ENCODE measurements around the gene ITSN1. TPM values are rescaled to one million over a fixed set of nuclear protein-coding genes. Genes with fewer than 3 reads are reported as not detected.
"Not testable (repeated sequence)": the region's sequence is repeated elsewhere in the genome, so short reads cannot be mapped to it uniquely, and the experiment has no call there.

The ITSN1 gene
- total RNA-seq, 3 donors from 2014 or later, result 2.1 to 2.5 (median 2.4) TPM

GRCh38 chr21:33770542-33770941 lies 128.2 kb downstream of the ITSN1 start:
- Mint-ChIP-seq H3K27me3 (ENCODE audit: low read depth) (no peaks in the 10 kb centered on the region), H3K4me1 (ENCODE audit: low read depth) (no peaks in the 10 kb centered on the region), H3K4me3 (no peak overlapping the region), H3K36me3 (ENCODE audit: insufficient read depth) (peaks cover 11% of the 10 kb centered on the region), H3K9me3 (no peaks in the 10 kb centered on the region)
- no peak for ATAC-seq
- DNase-seq, result no peak

GRCh38 chr21:33771976-33772375 lies 129.7 kb downstream of the ITSN1 start:
- H3K9me3 Mint-ChIP-seq, result no peaks in the 10 kb centered on the region
- peaks cover 9% of the 10 kb centered on the region for H3K36me3 Mint-ChIP-seq (ENCODE audit: insufficient read depth)
- ATAC-seq (no peak), DNase-seq (no peak)
- H3K4me3 Mint-ChIP-seq, result no peak overlapping the region
- no peaks in the 10 kb centered on the region for H3K27me3 Mint-ChIP-seq (ENCODE audit: low read depth)
- no peaks in the 10 kb centered on the region for H3K4me1 Mint-ChIP-seq (ENCODE audit: low read depth)

- Mint-ChIP-seq H3K36me3 (ENCODE audit: insufficient read depth) (peaks cover 9% of the 10 kb centered on the region), H3K27me3 (ENCODE audit: low read depth) (no peaks in the 10 kb centered on the region), H3K4me1 (ENCODE audit: low read depth) (no peaks in the 10 kb centered on the region), H3K9me3 (peaks cover 9% of the 10 kb centered on the region), H3K4me3 (no peak overlapping the region)
- DNase-seq, result no peak
- ATAC-seq, result no peak
These were observed 132.2 kb downstream of the ITSN1 start for GRCh38 chr21:33774551-33774950.

- no peak for ATAC-seq
- Mint-ChIP-seq H3K36me3 (ENCODE audit: insufficient read depth) (peaks cover 9% of the 10 kb centered on the region), H3K4me3 (no peak overlapping the region), H3K4me1 (ENCODE audit: low read depth) (no peaks in the 10 kb centered on the region), H3K9me3 (peaks cover 9% of the 10 kb centered on the region), H3K27me3 (ENCODE audit: low read depth) (no peaks in the 10 kb centered on the region)
- DNase-seq, result no peak
These were observed 133.0 kb downstream of the ITSN1 start for GRCh38 chr21:33775100-33775828.

- no peak for DNase-seq
- H3K36me3 Mint-ChIP-seq (ENCODE audit: insufficient read depth), result no peaks in the 10 kb centered on the region
- H3K4me1 Mint-ChIP-seq (ENCODE audit: low read depth), result no peaks in the 10 kb centered on the region
- H3K27me3 Mint-ChIP-seq (ENCODE audit: low read depth), result no peaks in the 10 kb centered on the region
- ATAC-seq, result no peak
- no peak overlapping the region for H3K4me3 Mint-ChIP-seq
- peaks cover 9% of the 10 kb centered on the region for H3K9me3 Mint-ChIP-seq
These were observed 138.3 kb downstream of the ITSN1 start for GRCh38 chr21:33780631-33781030.

- ATAC-seq (no peak), DNase-seq (no peak)
- Mint-ChIP-seq H3K4me3 (no peak overlapping the region), H3K4me1 (ENCODE audit: low read depth) (no peaks in the 10 kb centered on the region), H3K9me3 (peaks cover 9% of the 10 kb centered on the region), H3K27me3 (ENCODE audit: low read depth) (no peaks in the 10 kb centered on the region), H3K36me3 (ENCODE audit: insufficient read depth) (no peaks in the 10 kb centered on the region)
These were observed 138.8 kb downstream of the ITSN1 start for GRCh38 chr21:33781121-33781520.

- ATAC-seq, result no peak
- H3K4me1 Mint-ChIP-seq (ENCODE audit: low read depth), result no peaks in the 10 kb centered on the region
- no peaks in the 10 kb centered on the region for H3K27me3 Mint-ChIP-seq (ENCODE audit: low read depth)
- no peak overlapping the region for H3K4me3 Mint-ChIP-seq
- H3K9me3 Mint-ChIP-seq, result peaks cover 9% of the 10 kb centered on the region
- no peaks in the 10 kb centered on the region for H3K36me3 Mint-ChIP-seq (ENCODE audit: insufficient read depth)
- no peak for DNase-seq
These were observed 141.1 kb downstream of the ITSN1 start for GRCh38 chr21:33783187-33783979.

GRCh38 chr21:33787431-33787830 lies 145.1 kb downstream of the ITSN1 start:
- Mint-ChIP-seq H3K9me3 (no peaks in the 10 kb centered on the region), H3K27me3 (ENCODE audit: low read depth) (no peaks in the 10 kb centered on the region), H3K36me3 (ENCODE audit: insufficient read depth) (no peaks in the 10 kb centered on the region), H3K4me3 (no peak overlapping the region), H3K4me1 (ENCODE audit: low read depth) (no peaks in the 10 kb centered on the region)
- DNase-seq (no peak), ATAC-seq (no peak)

GRCh38 chr21:33788438-33788837 lies 146.1 kb downstream of the ITSN1 start:
- not testable (repeated sequence) for H3K4me3 Mint-ChIP-seq; H3K27me3 Mint-ChIP-seq (ENCODE audit: low read depth); H3K36me3 Mint-ChIP-seq (ENCODE audit: insufficient read depth); H3K4me1 Mint-ChIP-seq (ENCODE audit: low read depth); H3K9me3 Mint-ChIP-seq; DNase-seq; ATAC-seq

- no peak for ATAC-seq
- no peak overlapping the region for H3K4me3 Mint-ChIP-seq
- no peaks in the 10 kb centered on the region for H3K27me3 Mint-ChIP-seq (ENCODE audit: low read depth)
- no peaks in the 10 kb centered on the region for H3K4me1 Mint-ChIP-seq (ENCODE audit: low read depth)
- no peaks in the 10 kb centered on the region for H3K9me3 Mint-ChIP-seq
- no peak for DNase-seq
- no peaks in the 10 kb centered on the region for H3K36me3 Mint-ChIP-seq (ENCODE audit: insufficient read depth)
These were observed 147.4 kb downstream of the ITSN1 start for GRCh38 chr21:33789697-33790096.

- no peak for DNase-seq
- no peak for ATAC-seq
- Mint-ChIP-seq H3K4me1 (ENCODE audit: low read depth) (no peaks in the 10 kb centered on the region), H3K36me3 (ENCODE audit: insufficient read depth) (no peaks in the 10 kb centered on the region), H3K27me3 (ENCODE audit: low read depth) (no peaks in the 10 kb centered on the region), H3K4me3 (no peak overlapping the region), H3K9me3 (no peaks in the 10 kb centered on the region)
These were observed 148.8 kb downstream of the ITSN1 start for GRCh38 chr21:33791073-33791472.

- H3K9me3 Mint-ChIP-seq, result no peaks in the 10 kb centered on the region
- no peaks in the 10 kb centered on the region for H3K4me1 Mint-ChIP-seq (ENCODE audit: low read depth)
- no peaks in the 10 kb centered on the region for H3K27me3 Mint-ChIP-seq (ENCODE audit: low read depth)
- ATAC-seq, result no peak
- no peak for DNase-seq
- peaks cover 2% of the 10 kb centered on the region for H3K36me3 Mint-ChIP-seq (ENCODE audit: insufficient read depth)
- no peak overlapping the region for H3K4me3 Mint-ChIP-seq
These were observed 152.3 kb downstream of the ITSN1 start for GRCh38 chr21:33794596-33794995.

- ATAC-seq (no peak), DNase-seq (no peak)
These were observed 155.3 kb downstream of the ITSN1 start for GRCh38 chr21:33797565-33797964.

GRCh38 chr21:33799378-33800090 lies 157.2 kb downstream of the ITSN1 start:
- no peaks in the 10 kb centered on the region for H3K9me3 Mint-ChIP-seq
- no peak for ATAC-seq
- H3K36me3 Mint-ChIP-seq (ENCODE audit: insufficient read depth), result peaks cover 2% of the 10 kb centered on the region
- no peaks in the 10 kb centered on the region for H3K27me3 Mint-ChIP-seq (ENCODE audit: low read depth)
- H3K4me1 Mint-ChIP-seq (ENCODE audit: low read depth), result no peaks in the 10 kb centered on the region
- DNase-seq, result no peak
- no peak overlapping the region for H3K4me3 Mint-ChIP-seq

More at GRCh38 chr21:33797565-33797964, 155.3 kb downstream of the ITSN1 start:
- H3K4me1 Mint-ChIP-seq (ENCODE audit: low read depth), result no peaks in the 10 kb centered on the region
- no peak overlapping the region for H3K4me3 Mint-ChIP-seq
- peaks cover 2% of the 10 kb centered on the region for H3K36me3 Mint-ChIP-seq (ENCODE audit: insufficient read depth)
- H3K27me3 Mint-ChIP-seq (ENCODE audit: low read depth), result no peaks in the 10 kb centered on the region
- H3K9me3 Mint-ChIP-seq, result no peaks in the 10 kb centered on the region
